ENCODE measurements around the gene TXNDC17. TPM values are rescaled to one million over a fixed set of nuclear protein-coding genes. Genes with fewer than 3 reads are reported as not detected.
"Not testable (repeated sequence)": the region's sequence is repeated elsewhere in the genome, so short reads cannot be mapped to it uniquely, and the experiment has no call there.

TXNDC17 gene
- total RNA-seq = 42.7 and 54.5 TPM in 2 replicates

- peak within 1 kb of the TSS; percentile 99 for H3K27ac Mint-ChIP-seq
- H3K36me3 Mint-ChIP-seq (ENCODE audit: low read depth) = peaks cover 45% of the 10 kb centered on the region
- H3K27me3 Mint-ChIP-seq = no peaks in the 10 kb centered on the region
- H3K4me3 Mint-ChIP-seq = peak within 1 kb of the TSS; percentile 96
- CTCF ChIA-PET = no interaction called here
- intact Hi-C loops (cut with micrococcal nuclease) = loop anchor here (1.0 to 10.0 kb wide), 5 partner anchors 11 to 1154 kb away; partner anchors contain the start of genes C17orf100, DERL2, MED31 and MIS12
- TF ChIP-seq CTCF (IDR thresholded peaks at IDR 0.05) = no peak
- DNase-seq (peak; percentile 91), ATAC-seq (ENCODE audit: low read depth) (peak; percentile 94)
- POLR2A ChIA-PET = interaction anchor here (0.5 to 3.0 kb wide), 5 partner anchors 10 to 1450 kb away, joined by 3 to 28 read pairs (median 8); partner anchors contain the start of genes C17orf100 and MED31
- no peaks in the 10 kb centered on the region for H3K9me3 Mint-ChIP-seq
- H3K4me1 Mint-ChIP-seq = peaks cover 46% of the 10 kb centered on the region
Measured at GRCh38 chr17:6640536-6641246, at the start of gene TXNDC17, which contains the start of gene KIAA0753. Gene TXNDC17 (plus strand): TSS chr17:6641060. CDS start chr17:6641083, 23 bp downstream. Gene KIAA0753 (minus strand): TSS chr17:6640711. CDS start chr17:6635103, 5,608 bp downstream.

DNA sequence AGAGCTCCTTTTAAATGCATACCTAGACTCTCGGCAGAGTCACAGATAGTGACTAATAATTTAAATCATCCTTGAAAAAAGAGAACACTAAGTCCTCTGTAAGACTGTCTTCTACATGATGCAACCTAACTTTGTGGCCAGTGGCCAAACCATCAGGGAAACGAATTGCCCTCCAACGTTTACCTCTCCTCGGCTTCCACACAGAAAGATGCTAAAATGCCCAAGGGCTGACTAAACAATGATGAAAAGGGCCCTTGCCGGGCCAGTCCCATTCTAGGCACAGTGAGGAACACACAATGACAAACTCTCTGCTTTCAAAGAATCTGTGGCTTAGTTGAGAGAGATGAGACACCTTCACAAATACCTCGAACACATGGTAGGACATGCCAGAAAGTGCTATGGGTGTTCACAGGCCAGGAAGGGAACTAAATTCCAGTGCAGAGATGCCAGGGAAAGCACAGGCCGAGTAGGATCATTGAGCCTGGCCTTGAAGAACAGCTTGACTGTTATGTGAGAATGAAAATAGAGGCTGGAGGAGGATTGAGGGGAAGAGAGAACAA is 49.2 kb upstream of the TXNDC17 start:
- TF ChIP-seq CTCF (IDR thresholded peaks at IDR 0.05) = no peak
- no peak overlapping the region for H3K27ac Mint-ChIP-seq
- H3K9me3 Mint-ChIP-seq = no peaks in the 10 kb centered on the region
- ChIA-PET POLR2A (no interaction called here), CTCF (no interaction called here)
- ATAC-seq (ENCODE audit: low read depth) = no peak
- H3K4me3 Mint-ChIP-seq = no peak overlapping the region
- no peaks in the 10 kb centered on the region for H3K27me3 Mint-ChIP-seq
- intact Hi-C loops (cut with micrococcal nuclease) = no loop called here
- H3K4me1 Mint-ChIP-seq = no peaks in the 10 kb centered on the region
- no peak for DNase-seq
- peaks cover 84% of the 10 kb centered on the region for H3K36me3 Mint-ChIP-seq (ENCODE audit: low read depth)

DNA sequence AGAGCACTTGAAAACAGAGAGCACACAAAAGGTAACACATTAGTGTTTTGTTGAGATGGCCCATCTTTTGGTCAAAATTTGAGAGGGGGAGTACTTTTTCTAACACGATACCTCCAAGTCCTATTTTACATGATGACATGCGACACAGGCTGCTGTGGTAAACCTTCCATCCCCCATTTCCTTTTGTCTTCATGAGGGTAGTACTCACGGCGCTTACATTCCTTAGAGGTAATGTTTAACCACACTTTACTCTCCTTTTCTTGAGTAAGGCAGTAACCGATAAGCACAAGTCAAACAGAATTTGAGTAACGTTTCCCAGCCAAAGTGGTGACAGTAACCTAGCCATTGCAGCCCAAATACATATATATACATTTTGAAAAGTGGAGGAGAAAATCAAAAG is 48.7 kb upstream of the TXNDC17 start:
- intact Hi-C loops (cut with micrococcal nuclease) = no loop called here
- Mint-ChIP-seq H3K9me3 (no peaks in the 10 kb centered on the region), H3K27me3 (no peaks in the 10 kb centered on the region), H3K4me3 (no peak overlapping the region), H3K36me3 (ENCODE audit: low read depth) (peaks cover 86% of the 10 kb centered on the region), H3K27ac (no peak overlapping the region), H3K4me1 (no peaks in the 10 kb centered on the region)
- ChIA-PET CTCF (no interaction called here), POLR2A (no interaction called here)
- TF ChIP-seq CTCF (IDR thresholded peaks at IDR 0.05) = no peak
- no peak for DNase-seq
- no peak for ATAC-seq (ENCODE audit: low read depth)

GRCh38 chr17:6593371-6593770 is 47.5 kb upstream of the TXNDC17 start:
- H3K9me3 Mint-ChIP-seq; H3K4me3 Mint-ChIP-seq; H3K27me3 Mint-ChIP-seq; ATAC-seq (ENCODE audit: low read depth); intact Hi-C loops (cut with micrococcal nuclease); DNase-seq; CTCF ChIA-PET; H3K27ac Mint-ChIP-seq; H3K4me1 Mint-ChIP-seq; POLR2A ChIA-PET: not testable (repeated sequence)
- peaks cover 83% of the 10 kb centered on the region for H3K36me3 Mint-ChIP-seq (ENCODE audit: low read depth)

DNA sequence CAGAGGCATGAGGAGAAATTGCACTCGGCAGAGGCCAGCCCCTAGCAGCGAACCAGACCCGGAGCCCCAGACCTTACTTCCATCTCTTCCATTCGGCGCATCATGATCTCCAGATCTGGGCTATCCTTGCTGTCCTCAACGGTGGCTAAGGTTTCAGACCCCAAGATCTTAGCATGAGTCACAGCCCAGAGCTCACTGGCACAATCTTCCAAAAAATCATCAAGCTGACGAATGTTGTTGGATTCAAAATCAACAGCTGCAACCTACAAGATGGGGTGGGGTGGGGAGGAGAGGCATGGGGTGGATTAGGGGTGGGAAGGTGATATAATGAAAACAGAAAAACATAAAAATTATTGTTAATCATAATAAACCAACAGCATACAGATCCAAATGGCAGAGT is 44.8 kb upstream of the TXNDC17 start:
- TF ChIP-seq CTCF (IDR thresholded peaks at IDR 0.05) = no peak
- Mint-ChIP-seq H3K9me3 (no peaks in the 10 kb centered on the region), H3K36me3 (ENCODE audit: low read depth) (peaks cover 78% of the 10 kb centered on the region), H3K27me3 (no peaks in the 10 kb centered on the region), H3K4me1 (peaks cover 12% of the 10 kb centered on the region), H3K27ac (no peak overlapping the region), H3K4me3 (no peak overlapping the region)
- CTCF ChIA-PET = no interaction called here
- no peak for DNase-seq
- POLR2A ChIA-PET = no interaction called here
- ATAC-seq (ENCODE audit: low read depth) = no peak
- intact Hi-C loops (cut with micrococcal nuclease) = no loop called here
